Kidney capillary endothelial cell (primary cell): ENCODE data around the gene ARL5B.

ENCODE experiments used
- DNase-seq: peaks from one replicate; pipeline ENCODE4 v3.0.0-alpha.2; 2018; ENCODE audit warnings: low spot score

Gene ARL5B

DNA sequence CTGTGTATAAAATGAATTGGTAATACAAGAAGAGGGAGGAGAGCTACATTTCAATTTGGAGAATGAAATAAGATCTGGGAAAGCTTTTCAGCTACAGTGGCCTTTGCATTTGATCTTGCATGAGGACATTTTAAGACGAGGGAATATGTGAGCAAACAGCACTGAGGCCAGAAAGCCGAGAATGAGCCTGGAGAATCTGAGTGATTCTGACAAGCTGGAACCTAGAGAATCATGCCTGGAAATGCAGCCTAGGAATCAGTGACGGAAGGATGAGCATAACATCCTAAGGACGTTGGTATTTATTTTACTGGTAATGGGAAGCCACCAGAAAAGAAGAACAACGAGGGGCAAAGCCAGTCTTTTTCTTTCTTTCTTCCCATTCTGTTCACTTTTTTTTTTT, 44.3 kb downstream of the ARL5B start:
- no peak for DNase-seq

DNA sequence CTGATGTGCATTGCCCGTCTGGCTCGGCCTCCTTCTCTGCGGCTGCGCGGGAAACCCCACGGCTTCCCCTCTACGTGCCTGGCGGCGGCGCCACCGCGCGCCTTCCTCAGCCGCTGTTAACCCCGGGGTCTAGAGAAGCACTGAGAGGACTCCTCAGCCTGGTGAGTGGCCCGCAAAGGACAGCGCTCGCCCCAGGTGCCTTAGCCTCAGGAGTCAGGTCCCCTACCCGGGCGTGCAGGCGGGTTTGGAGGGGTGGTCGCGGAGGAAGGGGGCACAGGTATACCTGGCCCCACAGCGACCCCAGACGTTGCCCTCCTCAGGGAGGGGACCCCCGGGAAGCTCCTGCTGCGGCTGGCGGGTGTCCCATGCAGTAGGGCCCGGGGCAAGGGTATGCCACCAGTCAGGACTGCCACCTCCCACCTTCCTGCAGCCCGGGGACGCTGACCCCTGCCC, 51.0 kb downstream of the ARL5B start:
- DNase-seq = no peak

DNA sequence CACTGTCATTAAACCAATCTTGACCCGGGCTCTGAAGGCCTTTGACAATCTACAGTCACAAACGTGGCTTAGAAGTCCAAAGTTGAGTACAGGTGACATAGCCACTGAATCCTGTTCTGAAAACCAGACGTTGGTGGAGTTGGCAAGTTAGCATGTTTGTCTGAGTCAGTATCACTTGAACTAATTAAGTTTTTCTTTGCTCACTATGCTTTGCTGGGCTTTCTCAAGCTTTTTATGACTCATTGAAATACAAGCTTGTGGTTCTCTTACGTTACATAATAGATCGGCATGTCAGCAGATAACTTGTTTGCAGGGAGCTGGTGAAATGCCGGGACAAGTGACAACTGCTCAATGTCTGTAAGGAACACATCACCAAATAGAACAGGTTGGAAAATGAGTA, 53.8 kb downstream of the ARL5B start:
- no peak for DNase-seq

DNA sequence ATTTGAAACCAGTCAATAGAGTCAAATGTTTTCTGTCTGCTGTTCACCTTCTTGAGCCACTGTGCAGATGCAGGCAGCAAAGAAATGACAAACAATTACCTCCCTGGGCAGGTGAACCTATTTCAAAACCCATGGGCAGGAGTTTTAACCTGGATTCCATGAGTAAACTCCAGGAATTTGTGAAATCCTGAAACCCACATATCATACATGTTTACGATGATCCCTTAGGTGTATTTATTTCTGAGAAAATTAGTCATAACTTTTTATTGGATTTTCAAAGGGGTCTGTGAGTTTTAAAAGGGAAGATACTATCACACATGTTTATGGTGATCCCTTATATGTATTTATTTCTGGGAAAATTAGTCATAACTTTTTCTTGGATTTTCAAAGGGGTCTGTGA, 59.8 kb downstream of the ARL5B start:
- DNase-seq = no peak

DNA sequence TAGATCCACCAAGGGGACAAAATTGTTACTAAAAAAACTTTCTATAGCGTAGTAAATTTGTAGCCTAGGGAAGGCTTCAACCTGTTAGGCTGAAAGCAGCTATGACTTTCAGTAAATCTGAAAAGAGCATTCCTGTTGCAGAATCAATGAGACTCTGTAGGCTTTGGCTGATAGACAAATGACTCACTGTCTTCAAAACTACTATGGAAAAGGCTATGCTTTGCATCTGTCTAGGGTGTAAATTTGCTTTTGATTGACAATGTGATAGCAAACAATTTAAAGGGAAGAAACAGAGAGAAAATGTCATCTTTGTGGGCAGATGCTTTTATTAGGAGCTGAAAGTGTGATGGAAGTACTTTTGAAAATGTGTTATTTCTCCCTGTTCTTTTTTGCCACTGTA, 60.6 kb downstream of the ARL5B start:
- DNase-seq = no peak

DNA sequence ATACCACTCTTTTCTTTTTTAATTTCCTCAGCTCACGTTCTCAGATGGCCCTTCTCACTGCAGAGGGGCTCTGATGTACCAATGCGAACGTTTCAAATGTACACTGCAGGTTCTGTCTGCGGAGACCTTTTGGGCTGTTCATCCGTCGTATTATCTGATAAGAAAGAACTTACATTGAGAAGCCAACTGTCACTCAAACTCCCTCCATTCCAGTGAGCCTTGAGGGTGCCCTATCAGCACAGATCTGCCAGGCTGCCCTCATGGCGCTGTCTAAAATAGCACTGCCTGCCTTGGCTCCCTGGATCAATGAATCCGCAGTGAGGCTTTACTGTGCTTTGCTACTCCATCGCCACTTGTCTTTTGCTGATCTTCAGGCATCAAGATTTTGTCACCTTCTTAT, 61.8 kb downstream of the ARL5B start:
- no peak for DNase-seq

DNA sequence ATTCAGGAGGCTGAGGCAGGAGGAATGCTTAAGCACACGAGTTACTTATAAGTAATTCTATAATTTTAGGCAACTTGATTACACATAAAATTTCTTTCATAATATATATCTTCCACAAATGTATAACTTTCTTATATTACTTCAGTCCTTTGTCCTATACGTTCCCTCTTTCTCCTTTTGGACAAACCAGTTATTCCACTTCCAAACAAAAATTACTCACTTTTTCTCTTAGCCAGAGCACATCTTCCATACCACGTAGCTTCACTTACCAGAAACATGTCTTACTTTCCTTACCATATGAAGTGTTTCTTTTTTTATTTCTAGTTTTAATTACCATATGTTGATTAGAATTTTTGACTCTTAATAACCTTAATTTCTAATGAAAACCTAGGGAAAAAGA, 64.6 kb downstream of the ARL5B start:
- DNase-seq = no peak
